Measurements from ENCODE around the gene AGBL4. TPM values are rescaled to one million over a fixed set of nuclear protein-coding genes. Genes with fewer than 3 reads are reported as not detected.

The AGBL4 gene
- total RNA-seq, 1 donor from 2014 or later, result not detected

- no peaks in the 10 kb centered on the region for H3K36me3 ChIP-seq
- intact Hi-C loops (cut with DNase I), result no loop called here
- no peak overlapping the region for H3K4me3 ChIP-seq
- ATAC-seq (no peak), DNase-seq (no peak)
- TF ChIP-seq, protein P1, sequence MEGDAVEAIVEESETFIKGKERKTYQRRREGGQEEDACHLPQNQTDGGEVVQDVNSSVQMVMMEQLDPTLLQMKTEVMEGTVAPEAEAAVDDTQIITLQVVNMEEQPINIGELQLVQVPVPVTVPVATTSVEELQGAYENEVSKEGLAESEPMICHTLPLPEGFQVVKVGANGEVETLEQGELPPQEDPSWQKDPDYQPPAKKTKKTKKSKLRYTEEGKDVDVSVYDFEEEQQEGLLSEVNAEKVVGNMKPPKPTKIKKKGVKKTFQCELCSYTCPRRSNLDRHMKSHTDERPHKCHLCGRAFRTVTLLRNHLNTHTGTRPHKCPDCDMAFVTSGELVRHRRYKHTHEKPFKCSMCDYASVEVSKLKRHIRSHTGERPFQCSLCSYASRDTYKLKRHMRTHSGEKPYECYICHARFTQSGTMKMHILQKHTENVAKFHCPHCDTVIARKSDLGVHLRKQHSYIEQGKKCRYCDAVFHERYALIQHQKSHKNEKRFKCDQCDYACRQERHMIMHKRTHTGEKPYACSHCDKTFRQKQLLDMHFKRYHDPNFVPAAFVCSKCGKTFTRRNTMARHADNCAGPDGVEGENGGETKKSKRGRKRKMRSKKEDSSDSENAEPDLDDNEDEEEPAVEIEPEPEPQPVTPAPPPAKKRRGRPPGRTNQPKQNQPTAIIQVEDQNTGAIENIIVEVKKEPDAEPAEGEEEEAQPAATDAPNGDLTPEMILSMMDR (IDR thresholded peaks at IDR 0.05), result no peak
- no peaks in the 10 kb centered on the region for H3K9me3 ChIP-seq
- H3K27ac ChIP-seq, result no peak overlapping the region
- no peaks in the 10 kb centered on the region for H3K4me1 ChIP-seq
- H3K27me3 ChIP-seq, result no peaks in the 10 kb centered on the region
These were observed 1083.4 kb downstream of the AGBL4 start for GRCh38 chr1:48940354-48940753.

DNA sequence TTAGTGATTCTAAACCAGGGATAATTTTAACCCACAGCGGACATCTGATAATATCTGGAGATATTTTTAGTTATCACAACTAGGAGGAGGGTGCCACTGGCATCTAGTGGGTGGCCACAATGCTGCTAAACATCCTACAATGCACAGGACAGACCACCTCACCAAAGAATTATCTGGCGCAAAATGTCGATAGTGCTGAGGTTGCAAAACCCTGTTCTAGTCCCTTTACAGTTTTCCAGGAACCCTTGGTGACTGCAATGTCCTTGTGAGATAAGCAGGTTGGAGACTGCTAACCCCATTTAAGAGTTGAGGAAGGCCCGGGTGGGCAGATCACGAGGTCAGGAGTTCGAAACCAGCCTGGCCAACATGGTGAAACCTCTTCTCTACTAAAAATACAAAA is 1083.9 kb downstream of the AGBL4 start:
- no peaks in the 10 kb centered on the region for H3K9me3 ChIP-seq
- H3K36me3 ChIP-seq, result no peaks in the 10 kb centered on the region
- H3K27ac ChIP-seq, result no peak overlapping the region
- no peaks in the 10 kb centered on the region for H3K4me1 ChIP-seq
- no peak overlapping the region for H3K4me3 ChIP-seq
- intact Hi-C loops (cut with DNase I), result no loop called here
- DNase-seq, result no peak
- ATAC-seq, result no peak
- TF ChIP-seq, protein P1 (IDR thresholded peaks at IDR 0.05), result no peak
- no peaks in the 10 kb centered on the region for H3K27me3 ChIP-seq

DNA sequence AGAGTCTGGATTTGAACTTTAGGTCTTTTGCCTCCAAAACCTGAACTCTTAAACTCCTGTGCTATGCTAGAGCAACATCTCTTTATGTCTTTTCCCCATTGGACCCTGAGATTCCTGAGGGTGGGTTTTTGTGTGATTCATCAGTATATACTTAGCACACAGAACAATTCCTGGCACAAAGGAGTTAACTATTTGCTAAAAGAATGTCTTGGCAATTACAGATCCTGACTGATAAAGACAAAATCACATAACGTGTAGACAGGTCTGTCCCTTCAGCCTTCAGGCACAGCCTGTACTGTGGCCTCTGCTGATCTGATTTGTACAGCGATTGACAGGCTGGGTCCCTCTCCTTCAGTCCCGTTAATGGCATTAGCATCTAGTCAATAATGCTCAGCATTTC is 1084.7 kb downstream of the AGBL4 start:
- Histone ChIP-seq H3K27me3 (no peaks in the 10 kb centered on the region), H3K9me3 (no peaks in the 10 kb centered on the region), H3K4me3 (no peak overlapping the region), H3K27ac (no peak overlapping the region), H3K4me1 (no peaks in the 10 kb centered on the region), H3K36me3 (no peaks in the 10 kb centered on the region)
- no peak for ATAC-seq
- TF ChIP-seq, protein P1 (IDR thresholded peaks at IDR 0.05), result no peak
- no peak for DNase-seq
- intact Hi-C loops (cut with DNase I), result no loop called here

- no peaks in the 10 kb centered on the region for H3K36me3 ChIP-seq
- no peak overlapping the region for H3K27ac ChIP-seq
- DNase-seq (no peak), ATAC-seq (no peak)
- H3K4me1 ChIP-seq, result no peaks in the 10 kb centered on the region
- H3K9me3 ChIP-seq, result no peaks in the 10 kb centered on the region
- TF ChIP-seq, protein P1 (IDR thresholded peaks at IDR 0.05), result no peak
- no peak overlapping the region for H3K4me3 ChIP-seq
- no peaks in the 10 kb centered on the region for H3K27me3 ChIP-seq
- intact Hi-C loops (cut with DNase I), result no loop called here
These were observed 1086.0 kb downstream of the AGBL4 start for GRCh38 chr1:48937732-48938131.

GRCh38 chr1:48936436-48936835 is 1087.3 kb downstream of the AGBL4 start:
- Histone ChIP-seq H3K4me3 (no peak overlapping the region), H3K27me3 (no peaks in the 10 kb centered on the region), H3K27ac (no peak overlapping the region), H3K4me1 (no peaks in the 10 kb centered on the region), H3K36me3 (no peaks in the 10 kb centered on the region), H3K9me3 (no peaks in the 10 kb centered on the region)
- intact Hi-C loops (cut with DNase I), result no loop called here
- TF ChIP-seq, protein P1 (IDR thresholded peaks at IDR 0.05), result no peak
- DNase-seq (no peak), ATAC-seq (no peak)

GRCh38 chr1:48932366-48932765 is 1091.4 kb downstream of the AGBL4 start:
- Histone ChIP-seq H3K4me1 (no peaks in the 10 kb centered on the region), H3K36me3 (no peaks in the 10 kb centered on the region), H3K9me3 (no peaks in the 10 kb centered on the region), H3K4me3 (no peak overlapping the region), H3K27ac (no peak overlapping the region), H3K27me3 (no peaks in the 10 kb centered on the region)
- ATAC-seq, result no peak
- DNase-seq, result no peak
- intact Hi-C loops (cut with DNase I), result no loop called here
- TF ChIP-seq, protein P1 (IDR thresholded peaks at IDR 0.05), result no peak

All from upper lobe of right lung (tissue), 1 donor.